ENCODE results near the gene CHRDL2.

GRCh38 chr11:74683279-74683871 is 47.9 kb downstream of the CHRDL2 start:
- TF ChIP-seq CTCF (IDR thresholded peaks at IDR 0.05), result peak in 3 of 4 experiments; percentile 35 to 69 (median 68)
- no peak for TF ChIP-seq EP300 (IDR thresholded peaks at IDR 0.05)
- TF ChIP-seq POLR2AphosphoS5 (IDR thresholded peaks at IDR 0.05), result no peak
- TF ChIP-seq POLR2A (IDR thresholded peaks at IDR 0.05), result no peak
